LNCaP clone FGC (cell line): ENCODE data around the gene RUNX1.

Source experiments
- DNase-seq: peaks from one replicate; pipeline ENCODE4 v3.0.0-alpha.2; 2011; ENCODE audit warnings: low read depth
- H3K4me3 ChIP-seq: 2 replicates; pipeline ENCODE4 v1.5.1; 2011; ENCODE audit warnings: mild to moderate bottlenecking, low read depth, low read length, control low read depth
- TF ChIP-seq, protein P1 (sequence below): IDR thresholded peaks from 2 replicates; pipeline ENCODE4 v1.5.1; 2012; ENCODE audit warnings: mild to moderate bottlenecking; ENCODE audit not compliant: control insufficient read depth, insufficient read depth; ENCODE audit errors: extremely low read depth

The RUNX1 gene

DNA sequence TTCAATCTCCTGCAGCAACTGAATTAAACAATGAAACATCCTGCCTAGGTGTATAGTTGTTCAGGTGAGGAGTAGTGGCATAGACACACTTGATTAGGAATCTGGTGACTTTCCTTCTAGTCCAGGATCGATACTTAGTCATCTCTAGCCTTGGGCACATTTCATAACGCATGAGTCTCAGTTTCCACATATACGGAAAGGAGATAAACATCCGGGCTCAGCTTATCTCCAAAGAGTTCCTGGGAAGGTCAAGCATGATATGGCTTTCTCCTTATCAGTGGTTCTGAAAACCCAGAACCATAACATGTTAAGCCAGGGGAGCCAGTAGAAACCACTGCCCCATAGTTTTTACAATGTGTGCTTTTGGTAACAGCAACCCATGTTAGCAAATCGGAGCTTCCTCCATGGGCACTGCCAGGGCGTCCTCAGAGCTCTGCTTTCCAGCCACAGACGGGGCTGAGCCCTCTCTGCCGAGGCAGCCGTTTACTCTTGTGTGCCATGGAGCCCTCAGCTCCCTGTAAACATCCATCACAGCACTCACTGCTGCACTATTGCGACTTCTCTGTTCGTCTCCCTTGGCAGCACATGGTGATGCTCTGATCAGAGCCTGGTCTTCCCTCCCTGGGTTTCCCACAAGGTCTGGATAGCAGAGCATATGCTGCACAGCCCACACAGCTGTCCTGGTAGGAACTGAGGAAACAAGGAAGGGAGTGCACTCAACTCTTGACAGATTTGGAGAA, 34.6 kb downstream of the RUNX1 start:
- H3K4me3 ChIP-seq, result no peak overlapping the region
- TF ChIP-seq, protein P1, sequence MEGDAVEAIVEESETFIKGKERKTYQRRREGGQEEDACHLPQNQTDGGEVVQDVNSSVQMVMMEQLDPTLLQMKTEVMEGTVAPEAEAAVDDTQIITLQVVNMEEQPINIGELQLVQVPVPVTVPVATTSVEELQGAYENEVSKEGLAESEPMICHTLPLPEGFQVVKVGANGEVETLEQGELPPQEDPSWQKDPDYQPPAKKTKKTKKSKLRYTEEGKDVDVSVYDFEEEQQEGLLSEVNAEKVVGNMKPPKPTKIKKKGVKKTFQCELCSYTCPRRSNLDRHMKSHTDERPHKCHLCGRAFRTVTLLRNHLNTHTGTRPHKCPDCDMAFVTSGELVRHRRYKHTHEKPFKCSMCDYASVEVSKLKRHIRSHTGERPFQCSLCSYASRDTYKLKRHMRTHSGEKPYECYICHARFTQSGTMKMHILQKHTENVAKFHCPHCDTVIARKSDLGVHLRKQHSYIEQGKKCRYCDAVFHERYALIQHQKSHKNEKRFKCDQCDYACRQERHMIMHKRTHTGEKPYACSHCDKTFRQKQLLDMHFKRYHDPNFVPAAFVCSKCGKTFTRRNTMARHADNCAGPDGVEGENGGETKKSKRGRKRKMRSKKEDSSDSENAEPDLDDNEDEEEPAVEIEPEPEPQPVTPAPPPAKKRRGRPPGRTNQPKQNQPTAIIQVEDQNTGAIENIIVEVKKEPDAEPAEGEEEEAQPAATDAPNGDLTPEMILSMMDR, result no peak
- no peak for DNase-seq

DNA sequence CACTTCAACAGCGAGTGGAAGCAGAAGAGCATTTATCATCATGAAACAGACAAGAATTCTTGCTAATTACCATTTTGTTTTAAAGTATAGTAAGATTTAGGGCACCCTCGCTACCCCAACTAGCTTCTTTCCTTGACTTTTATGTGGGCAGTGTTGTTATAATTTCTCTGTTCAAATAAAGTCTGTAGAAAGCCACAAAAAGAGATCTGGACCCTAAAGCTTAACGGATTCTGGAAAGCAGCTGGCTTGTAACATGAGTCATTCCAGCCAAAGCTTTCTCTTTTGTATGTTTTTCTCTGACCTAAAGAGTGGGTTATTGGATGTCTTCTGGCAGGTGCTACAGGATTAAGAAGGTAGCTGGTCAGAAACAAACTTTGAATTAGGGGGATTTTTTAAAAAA, 37.4 kb downstream of the RUNX1 start:
- no peak overlapping the region for H3K4me3 ChIP-seq
- TF ChIP-seq, protein P1, result no peak

DNA sequence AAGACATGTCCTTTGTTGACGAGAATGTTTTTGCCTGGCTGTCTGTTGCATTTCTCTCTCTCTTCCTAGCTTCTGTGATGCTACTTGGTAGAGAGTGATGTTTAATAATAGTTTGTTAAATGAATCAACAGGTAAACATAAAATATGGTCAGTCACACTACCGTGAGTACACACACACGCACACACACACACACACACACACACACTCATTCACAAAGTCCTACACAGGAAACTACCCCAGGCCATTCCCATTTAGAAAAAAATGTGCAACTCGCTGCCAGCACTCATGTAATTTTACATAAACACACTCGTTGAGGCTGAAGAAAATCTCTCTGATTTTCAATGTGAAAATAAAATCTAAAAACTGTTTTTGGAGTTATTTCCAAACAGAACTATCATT, 38.7 kb downstream of the RUNX1 start:
- TF ChIP-seq, protein P1, result no peak
- H3K4me3 ChIP-seq, result no peak overlapping the region
- DNase-seq, result no peak

More for the DNA sequence above, 37.4 kb downstream of the RUNX1 start:
- DNase-seq, result no peak

DNA sequence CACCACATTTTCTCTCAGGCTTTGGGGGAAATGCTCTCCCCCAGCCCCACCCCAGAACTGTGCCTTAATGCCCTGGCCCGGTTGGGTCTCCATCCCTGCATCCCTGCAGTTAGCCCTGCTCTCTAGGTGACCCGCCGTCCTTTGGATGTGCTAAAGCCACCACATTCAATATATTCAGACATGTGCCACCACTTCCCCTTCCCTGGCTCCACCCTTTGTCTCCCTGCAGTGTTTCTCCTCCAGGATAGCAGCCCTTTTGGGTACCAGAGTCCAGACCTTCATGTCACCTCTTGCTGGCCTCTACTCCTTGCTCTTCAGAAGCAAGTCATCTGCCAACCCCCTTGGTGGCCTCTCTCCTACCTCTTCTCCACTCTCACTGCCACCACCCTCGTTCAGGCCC, 41.8 kb downstream of the RUNX1 start:
- no peak overlapping the region for H3K4me3 ChIP-seq
- TF ChIP-seq, protein P1, result no peak
- no peak for DNase-seq

DNA sequence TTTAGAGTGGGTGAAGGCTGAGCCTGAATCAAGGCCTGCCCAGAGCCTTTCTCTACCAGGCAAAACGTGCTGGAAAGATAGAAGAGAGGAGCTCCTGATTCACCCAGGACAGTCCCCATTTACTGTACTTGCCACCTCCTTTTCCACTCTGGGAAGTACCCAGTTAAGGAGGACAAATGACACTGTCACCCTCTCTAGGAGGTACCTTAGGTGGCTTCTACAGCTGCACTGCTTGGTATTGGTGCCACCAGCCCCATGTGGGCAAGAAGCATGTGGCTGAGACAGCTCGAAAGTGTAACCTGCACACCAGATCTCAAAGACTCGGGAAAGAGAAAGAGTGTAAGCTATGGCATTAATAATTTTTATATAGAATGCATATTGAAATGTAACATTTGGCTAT, 42.3 kb downstream of the RUNX1 start:
- TF ChIP-seq, protein P1, result no peak
- no peak for DNase-seq
- H3K4me3 ChIP-seq, result no peak overlapping the region

DNA sequence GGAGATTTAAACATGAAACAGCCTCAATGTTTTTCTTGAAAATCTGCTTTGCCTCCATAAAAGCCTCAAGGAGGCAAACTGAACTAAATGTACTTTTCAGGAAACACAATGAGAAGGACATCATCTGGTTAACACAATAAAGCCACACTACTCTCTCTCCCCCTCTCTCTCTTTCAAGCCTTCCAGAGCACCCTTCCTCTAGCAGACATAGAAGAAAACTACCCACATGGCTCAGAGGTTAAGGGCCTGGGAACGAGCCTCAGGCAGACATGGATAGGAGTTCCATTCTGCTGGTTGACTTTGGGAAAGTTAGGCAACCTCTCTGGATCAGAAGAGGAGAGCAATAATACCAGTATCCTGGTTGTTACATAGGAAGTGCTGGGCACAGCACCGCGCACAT, 42.9 kb downstream of the RUNX1 start:
- no peak overlapping the region for H3K4me3 ChIP-seq
- TF ChIP-seq, protein P1, result no peak
- no peak for DNase-seq

DNA sequence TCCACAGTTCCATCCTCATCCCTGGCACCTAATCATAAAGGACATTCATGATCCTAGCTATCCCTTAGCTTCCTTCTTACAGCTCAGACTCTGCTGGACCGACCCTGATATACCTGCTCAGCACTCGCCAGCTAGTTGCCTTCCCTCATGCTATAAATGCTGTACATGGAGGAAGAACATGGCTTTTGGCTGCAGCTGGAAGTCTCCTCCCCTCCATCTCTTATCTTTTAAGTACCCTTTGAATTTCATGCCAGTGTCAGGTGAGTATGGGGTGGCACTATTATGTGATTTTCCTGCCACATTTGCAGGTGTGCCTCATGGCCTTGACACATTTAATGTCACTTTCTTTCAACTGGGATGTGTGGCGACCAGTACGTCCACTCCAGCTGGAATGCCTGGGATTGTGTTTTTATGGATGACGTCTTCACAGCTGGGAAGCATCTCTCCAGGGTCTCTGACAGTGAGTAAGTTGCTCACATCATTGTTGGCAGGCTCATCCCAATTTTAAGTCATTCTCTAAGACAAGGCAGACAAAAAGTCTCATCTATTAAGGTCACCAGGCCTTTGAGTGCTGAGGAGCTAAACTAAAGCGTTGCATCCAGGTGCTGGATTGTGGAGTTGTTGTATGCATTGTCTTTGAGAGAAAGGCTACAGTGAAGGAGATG, 43.4 kb downstream of the RUNX1 start:
- TF ChIP-seq, protein P1, result no peak
- H3K4me3 ChIP-seq, result no peak overlapping the region
- DNase-seq, result no peak
